WTC11 (cell line): ENCODE data around the gene RBFOX2. TPM values are rescaled to one million over a fixed set of nuclear protein-coding genes. Genes with fewer than 3 reads are reported as not detected.

ENCODE experiments used
- ATAC-seq: fragments of 200-7000 bp; cut with Tn5 transposase; 2 replicates; pipeline ENCODE4 v1.10.0; 2021; ENCODE audit warnings: mild to moderate bottlenecking, moderate library complexity
- CTCF ChIA-PET: fragments of 300-600 bp; sonication (Branson Sonifier 250); formaldehyde crosslinking; loops from one replicate; lab custom pipeline; 2021; ENCODE audit warnings: antibody characterized with exemption; lab: Charles Lee
- POLR2A ChIA-PET: fragments of 350-600 bp; sonication (Branson Sonifier 250); formaldehyde crosslinking; loops from one replicate; lab custom pipeline; 2021; ENCODE audit warnings: antibody characterized with exemption; lab: Charles Lee
- DNase-seq: peaks from one replicate; pipeline ENCODE4 v3.0.0; 2021; ENCODE audit warnings: low spot score
- H3K27ac Mint-ChIP-seq: 2 replicates; pipeline ENCODE4 v1.8.0; 2021; ENCODE audit warnings: mixed read lengths
- H3K27me3 Mint-ChIP-seq: 2 replicates; pipeline ENCODE4 v1.8.0; 2021; ENCODE audit warnings: low read depth, mild to moderate bottlenecking, moderate library complexity, mixed read lengths
- H3K36me3 Mint-ChIP-seq: 2 replicates; pipeline ENCODE4 v1.8.0; 2021; ENCODE audit warnings: mixed read lengths
- H3K4me1 Mint-ChIP-seq: 2 replicates; pipeline ENCODE4 v1.8.0; 2022; ENCODE audit warnings: mixed read lengths
- H3K4me3 Mint-ChIP-seq: 2 replicates; pipeline ENCODE4 v1.8.0; 2021; ENCODE audit warnings: mild to moderate bottlenecking, moderate library complexity, mixed read lengths
- H3K9me3 Mint-ChIP-seq: 2 replicates; pipeline ENCODE4 v1.8.0; 2021; ENCODE audit warnings: mixed read lengths
- AFF4 ChIP-seq: sonication (generic); formaldehyde crosslinking; IDR thresholded peaks from 2 replicates; pipeline ENCODE4 v1.8.1; 2023; ENCODE audit warnings: mild to moderate bottlenecking, missing genetic modification reagents, borderline replicate concordance
- MXD4 ChIP-seq: fragments of 250-450 bp; sonication (Bioruptor Pico); IDR thresholded peaks from 2 replicates; pipeline ENCODE4 v1.8.0; 2021; ENCODE audit warnings: mild to moderate bottlenecking, moderate library complexity, borderline replicate concordance
- NR1H2 ChIP-seq: sonication (generic); formaldehyde crosslinking; IDR thresholded peaks from 2 replicates; pipeline ENCODE4 v1.9.0; 2021; ENCODE audit warnings: mild to moderate bottlenecking, moderate library complexity, missing genetic modification reagents
- NR2C2 ChIP-seq: sonication (generic); formaldehyde crosslinking; IDR thresholded peaks from 2 replicates; pipeline ENCODE4 v1.8.0; 2022; ENCODE audit warnings: mild to moderate bottlenecking, missing genetic modification reagents
- PRDM15 ChIP-seq: sonication (generic); formaldehyde crosslinking; IDR thresholded peaks from 2 replicates; pipeline ENCODE4 v1.8.0; 2022; ENCODE audit warnings: missing genetic modification reagents
- SMAD4 ChIP-seq: sonication (generic); formaldehyde crosslinking; IDR thresholded peaks from 2 replicates; pipeline ENCODE4 v1.8.0; 2022; ENCODE audit warnings: mild to moderate bottlenecking, missing genetic modification reagents
- ZNF281 ChIP-seq: sonication (generic); formaldehyde crosslinking; IDR thresholded peaks from 2 replicates; pipeline ENCODE4 v1.8.0; 2023; ENCODE audit warnings: mild to moderate bottlenecking, missing genetic modification reagents
- ZNF396 ChIP-seq: fragments of 250-450 bp; sonication (Bioruptor Pico); IDR thresholded peaks from 2 replicates; pipeline ENCODE4 v1.8.0; 2021; ENCODE audit warnings: mild to moderate bottlenecking, moderate library complexity, borderline replicate concordance
- ZNF416 ChIP-seq: fragments of 250-450 bp; sonication (Bioruptor Pico); IDR thresholded peaks from 2 replicates; pipeline ENCODE4 v1.9.0; 2021; ENCODE audit warnings: mild to moderate bottlenecking, inconsistent platforms
- ZNF671 ChIP-seq: fragments of 250-450 bp; sonication (Bioruptor Pico); IDR thresholded peaks from 2 replicates; pipeline ENCODE4 v1.8.0; 2021; ENCODE audit warnings: mild to moderate bottlenecking
- ZSCAN18 ChIP-seq: fragments of 250-450 bp; sonication (Bioruptor Pico); IDR thresholded peaks from 2 replicates; pipeline ENCODE4 v2.1.2; 2022; ENCODE audit warnings: mild to moderate bottlenecking, moderate library complexity
- total RNA-seq: library from RNA; stranded (reverse); gene quantifications from 3 replicates; pipeline ENCODE4 v1.2.3, GENCODE V29; 2021
- TF ChIP-seq, protein P1 (sequence below): sonication (generic); formaldehyde crosslinking; IDR thresholded peaks from 2 replicates; pipeline ENCODE4 v1.8.0; 2022; ENCODE audit warnings: mild to moderate bottlenecking, missing genetic modification reagents
- TF ChIP-seq, protein P2 (sequence below): sonication (generic); formaldehyde crosslinking; IDR thresholded peaks from 2 replicates; pipeline ENCODE4 v1.8.1; 2023; ENCODE audit warnings: mild to moderate bottlenecking, missing genetic modification reagents, moderate library complexity
- TF ChIP-seq, protein P3 (sequence below): sonication (generic); formaldehyde crosslinking; IDR thresholded peaks from 2 replicates; pipeline ENCODE4 v1.8.0; 2022; ENCODE audit warnings: mild to moderate bottlenecking, missing genetic modification reagents
- TF ChIP-seq, protein P4 (sequence below): fragments of 250-450 bp; sonication (Bioruptor Pico); IDR thresholded peaks from 2 replicates; pipeline ENCODE4 v1.9.0; 2021; ENCODE audit warnings: moderate library complexity, mild to moderate bottlenecking, inconsistent platforms, borderline replicate concordance

The RBFOX2 gene
- total RNA-seq, 1 experiment from 2014 or later: 107 TPM

DNA sequence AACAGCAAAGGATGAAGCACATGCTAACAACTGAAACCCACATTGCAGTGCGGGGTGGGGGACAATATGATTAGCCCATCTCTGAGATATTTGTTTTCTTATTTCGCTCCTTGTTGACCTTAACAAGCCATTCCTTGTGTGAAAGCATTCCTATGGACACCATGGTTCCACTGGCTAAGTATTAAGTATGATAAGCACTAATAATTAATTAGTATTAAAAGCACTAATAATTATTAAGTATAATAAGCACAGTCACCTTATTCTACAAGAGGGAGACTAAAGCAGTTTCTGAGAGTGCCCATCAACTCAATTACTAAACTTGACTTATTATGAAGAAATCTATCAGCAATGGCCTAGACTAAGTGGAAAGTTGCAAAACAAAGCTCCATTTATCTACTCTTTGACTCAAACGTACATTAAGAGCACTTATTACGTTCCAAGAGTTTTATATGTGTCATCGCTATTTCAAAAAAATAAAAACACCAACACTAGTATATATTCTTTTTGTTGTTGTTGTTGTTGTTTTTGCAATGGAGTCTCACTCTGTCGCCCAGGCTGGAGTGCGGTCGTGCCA lies 65.3 kb downstream of the RBFOX2 start (continued):
- no peak for TF ChIP-seq PRDM15
- TF ChIP-seq, protein P1, sequence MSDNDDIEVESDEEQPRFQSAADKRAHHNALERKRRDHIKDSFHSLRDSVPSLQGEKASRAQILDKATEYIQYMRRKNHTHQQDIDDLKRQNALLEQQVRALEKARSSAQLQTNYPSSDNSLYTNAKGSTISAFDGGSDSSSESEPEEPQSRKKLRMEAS (CRISPR knock-in tag): no peak
- TF ChIP-seq NR1H2 (CRISPR knock-in tag): no peak
- TF ChIP-seq ZNF671: no peak
- TF ChIP-seq MXD4 (CRISPR knock-in tag): no peak
- TF ChIP-seq ZNF396 (CRISPR knock-in tag): no peak
- no peak for TF ChIP-seq AFF4 (CRISPR knock-in tag)
- TF ChIP-seq NR2C2 (CRISPR knock-in tag): no peak
- TF ChIP-seq ZNF416: no peak
- TF ChIP-seq, all 79 proteins: peak for 0

DNA sequence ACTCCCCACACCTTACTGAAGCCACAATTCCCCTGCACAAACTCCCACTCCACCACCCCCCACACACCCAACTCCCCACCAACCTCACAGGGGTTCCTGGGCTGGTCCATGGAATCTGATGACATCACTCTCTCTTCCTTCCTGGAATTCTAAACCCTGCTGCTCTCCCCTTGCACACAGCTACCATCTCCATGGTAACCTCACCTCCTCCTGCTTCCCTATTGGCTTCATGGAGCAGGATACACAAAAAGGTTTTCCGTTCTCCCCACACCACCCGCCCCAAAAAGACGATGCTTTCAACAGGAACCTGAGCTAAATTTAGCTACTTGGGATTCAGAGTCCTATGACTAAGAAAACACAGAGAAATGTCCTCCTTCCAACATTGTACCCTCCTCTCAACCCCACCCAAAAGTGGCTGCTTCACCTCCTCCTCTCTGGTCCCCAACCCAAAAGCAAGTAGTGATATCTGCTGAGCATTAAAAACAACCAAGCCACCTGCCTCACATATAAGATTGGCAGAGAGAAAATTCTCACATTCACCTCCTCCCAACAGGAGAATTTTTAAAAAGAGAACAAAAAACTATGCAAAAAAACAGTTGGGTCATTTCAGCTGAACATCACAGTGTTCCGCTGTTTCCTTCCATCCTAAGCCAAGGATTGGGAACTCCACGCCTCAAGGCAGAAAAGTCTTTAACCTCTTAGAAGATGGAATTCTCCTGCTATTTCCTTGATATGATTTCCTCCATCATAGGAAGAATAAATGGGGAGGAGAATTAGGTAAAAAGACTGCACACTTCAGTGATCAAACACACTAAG lies 66.9 kb downstream of the RBFOX2 start:
- TF ChIP-seq, protein P2, sequence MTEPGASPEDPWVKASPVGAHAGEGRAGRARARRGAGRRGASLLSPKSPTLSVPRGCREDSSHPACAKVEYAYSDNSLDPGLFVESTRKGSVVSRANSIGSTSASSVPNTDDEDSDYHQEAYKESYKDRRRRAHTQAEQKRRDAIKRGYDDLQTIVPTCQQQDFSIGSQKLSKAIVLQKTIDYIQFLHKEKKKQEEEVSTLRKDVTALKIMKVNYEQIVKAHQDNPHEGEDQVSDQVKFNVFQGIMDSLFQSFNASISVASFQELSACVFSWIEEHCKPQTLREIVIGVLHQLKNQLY (CRISPR knock-in tag): no peak
- ChIA-PET CTCF (interaction anchor here (1.0 to 1.4 kb wide), 4 partner anchors 31 to 104 kb away, joined by 3 to 9 read pairs (median 6); partner anchors contain the start of gene RBFOX2), POLR2A (interaction anchor here (0.6 to 1.2 kb wide), 6 partner anchors 10 to 325 kb away, joined by 3 to 5 read pairs (median 3); no protein-coding TSS in a partner anchor)
- Mint-ChIP-seq H3K27ac (peak overlapping the region; percentile 91), H3K27me3 (no peaks in the 10 kb centered on the region), H3K36me3 (no peaks in the 10 kb centered on the region), H3K4me3 (peak overlapping the region; percentile 32), H3K4me1 (peaks cover 48% of the 10 kb centered on the region), H3K9me3 (no peaks in the 10 kb centered on the region)
- DNase-seq: peak; percentile 60
- ATAC-seq: peak; percentile 99

GRCh38 chr22:35960854-35961253 lies 67.8 kb downstream of the RBFOX2 start:
- CTCF ChIA-PET: interaction anchor here (1.0 to 1.4 kb wide), 3 partner anchors 31 to 105 kb away, joined by 5 to 9 read pairs (median 6); partner anchors contain the start of gene RBFOX2
- H3K4me1 Mint-ChIP-seq: peaks cover 49% of the 10 kb centered on the region
- TF ChIP-seq SMAD4 (CRISPR knock-in tag) (no peak), ZSCAN18 (CRISPR knock-in tag) (no peak), ZNF281 (no peak)
- TF ChIP-seq, protein P2 (CRISPR knock-in tag): no peak
- TF ChIP-seq, protein P3, sequence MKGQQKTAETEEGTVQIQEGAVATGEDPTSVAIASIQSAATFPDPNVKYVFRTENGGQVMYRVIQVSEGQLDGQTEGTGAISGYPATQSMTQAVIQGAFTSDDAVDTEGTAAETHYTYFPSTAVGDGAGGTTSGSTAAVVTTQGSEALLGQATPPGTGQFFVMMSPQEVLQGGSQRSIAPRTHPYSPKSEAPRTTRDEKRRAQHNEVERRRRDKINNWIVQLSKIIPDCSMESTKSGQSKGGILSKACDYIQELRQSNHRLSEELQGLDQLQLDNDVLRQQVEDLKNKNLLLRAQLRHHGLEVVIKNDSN (CRISPR knock-in tag): no peak
- TF ChIP-seq, protein P4, sequence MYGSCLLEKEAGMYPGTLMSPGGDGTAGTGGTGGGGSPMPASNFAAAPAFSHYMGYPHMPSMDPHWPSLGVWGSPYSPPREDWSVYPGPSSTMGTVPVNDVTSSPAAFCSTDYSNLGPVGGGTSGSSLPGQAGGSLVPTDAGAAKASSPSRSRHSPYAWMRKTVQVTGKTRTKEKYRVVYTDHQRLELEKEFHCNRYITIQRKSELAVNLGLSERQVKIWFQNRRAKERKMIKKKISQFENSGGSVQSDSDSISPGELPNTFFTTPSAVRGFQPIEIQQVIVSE (CRISPR knock-in tag): no peak

More at GRCh38 chr22:35960854-35961253, 67.8 kb downstream of the RBFOX2 start:
- Mint-ChIP-seq H3K27ac (no peak overlapping the region), H3K27me3 (no peaks in the 10 kb centered on the region), H3K36me3 (no peaks in the 10 kb centered on the region), H3K9me3 (no peaks in the 10 kb centered on the region), H3K4me3 (no peak overlapping the region)
- ATAC-seq (no peak), DNase-seq (no peak)
- POLR2A ChIA-PET: interaction anchor here (1.2 kb wide), 1 partner anchor 22 kb away, joined by 3 read pairs; no protein-coding TSS in a partner anchor
